Ishikawa (cell line): ENCODE measurements around the gene TBCC.

ENCODE experiments used
- CEBPB ChIP-seq: IDR thresholded peaks from 2 replicates; pipeline ENCODE4 v1.6.1; 2012
- CREB1 ChIP-seq: IDR thresholded peaks from 2 replicates; pipeline ENCODE4 v1.6.1; 2012; ENCODE audit warnings: low read depth
- EGR1 ChIP-seq: IDR thresholded peaks from 2 replicates; pipeline ENCODE4 v1.6.1; 2012
- EP300 ChIP-seq: IDR thresholded peaks from 2 replicates; pipeline ENCODE4 v1.6.1; 2012; ENCODE audit warnings: borderline replicate concordance
- FOXM1 ChIP-seq: IDR thresholded peaks from 2 replicates; pipeline ENCODE4 v1.6.1; 2012; ENCODE audit warnings: low read depth, borderline replicate concordance
- NFIC ChIP-seq: IDR thresholded peaks from 2 replicates; pipeline ENCODE4 v1.6.1; 2012
- RAD21 ChIP-seq: IDR thresholded peaks from 2 replicates; pipeline ENCODE4 v1.6.1; 2012; ENCODE audit warnings: low read depth
- TAF1 ChIP-seq: IDR thresholded peaks from 2 replicates; pipeline ENCODE4 v1.6.1; 2012; ENCODE audit warnings: low read depth, mild to moderate bottlenecking
- TCF12 ChIP-seq: IDR thresholded peaks from 2 replicates; pipeline ENCODE4 v1.6.1; 2012; ENCODE audit warnings: low read depth
- TEAD4 ChIP-seq: IDR thresholded peaks from 2 replicates; pipeline ENCODE4 v1.6.1; 2012
- YY1 ChIP-seq: IDR thresholded peaks from 2 replicates; pipeline ENCODE4 v1.6.1; 2012; ENCODE audit warnings: low read depth
- ZBTB7A ChIP-seq: IDR thresholded peaks from 2 replicates; pipeline ENCODE4 v1.6.1; 2012; ENCODE audit warnings: low read depth
- TF ChIP-seq, protein P1 (sequence below): IDR thresholded peaks from 2 replicates; pipeline ENCODE4 v1.6.1; 2012
- TF ChIP-seq, protein P2 (sequence below): IDR thresholded peaks from 2 replicates; pipeline ENCODE4 v1.6.1; 2012
- TF ChIP-seq, protein P3 (sequence below): IDR thresholded peaks from 2 replicates; pipeline ENCODE4 v1.6.1; 2012; ENCODE audit warnings: low read depth, mild to moderate bottlenecking

The TBCC gene

DNA sequence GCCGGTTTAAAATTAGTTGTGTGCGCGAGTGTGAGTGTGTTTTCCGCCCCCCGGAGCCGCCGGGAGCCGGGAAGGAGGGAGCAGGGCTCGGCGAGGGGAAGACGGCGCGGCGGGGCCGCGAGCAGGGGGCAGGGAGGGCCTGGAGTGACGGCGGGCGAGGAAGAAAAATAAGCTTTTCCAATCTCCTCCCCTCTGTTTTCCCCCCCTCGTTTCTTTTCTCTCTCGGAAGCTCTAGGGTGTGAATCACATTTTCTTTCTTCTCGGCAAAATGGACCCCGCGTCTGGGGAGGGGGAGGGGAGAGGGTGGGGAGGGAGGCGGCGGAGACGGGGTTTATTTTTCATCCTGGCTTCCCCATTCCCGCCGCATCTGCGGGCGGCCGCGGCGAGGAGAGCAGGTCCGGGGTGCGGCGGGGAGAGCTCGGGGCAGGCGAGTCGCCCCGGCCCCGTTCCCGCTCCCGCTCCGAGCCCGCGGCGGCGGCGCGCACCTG, 36.8 kb upstream of the TBCC start:
- TF ChIP-seq, protein P1, sequence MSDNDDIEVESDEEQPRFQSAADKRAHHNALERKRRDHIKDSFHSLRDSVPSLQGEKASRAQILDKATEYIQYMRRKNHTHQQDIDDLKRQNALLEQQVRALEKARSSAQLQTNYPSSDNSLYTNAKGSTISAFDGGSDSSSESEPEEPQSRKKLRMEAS: peak; percentile 33; the same call in 1 of the 2 replicates
- TF ChIP-seq TAF1: peak; percentile 54; the same call in 1 of the 2 replicates
- TF ChIP-seq EP300: peak; percentile 17; the same call in 1 of the 2 replicates
- TF ChIP-seq TEAD4: no peak; the same call in 1 of the 2 replicates
- no peak for TF ChIP-seq CREB1
- no peak for TF ChIP-seq ZBTB7A
- TF ChIP-seq, protein P2, sequence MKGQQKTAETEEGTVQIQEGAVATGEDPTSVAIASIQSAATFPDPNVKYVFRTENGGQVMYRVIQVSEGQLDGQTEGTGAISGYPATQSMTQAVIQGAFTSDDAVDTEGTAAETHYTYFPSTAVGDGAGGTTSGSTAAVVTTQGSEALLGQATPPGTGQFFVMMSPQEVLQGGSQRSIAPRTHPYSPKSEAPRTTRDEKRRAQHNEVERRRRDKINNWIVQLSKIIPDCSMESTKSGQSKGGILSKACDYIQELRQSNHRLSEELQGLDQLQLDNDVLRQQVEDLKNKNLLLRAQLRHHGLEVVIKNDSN: no peak

DNA sequence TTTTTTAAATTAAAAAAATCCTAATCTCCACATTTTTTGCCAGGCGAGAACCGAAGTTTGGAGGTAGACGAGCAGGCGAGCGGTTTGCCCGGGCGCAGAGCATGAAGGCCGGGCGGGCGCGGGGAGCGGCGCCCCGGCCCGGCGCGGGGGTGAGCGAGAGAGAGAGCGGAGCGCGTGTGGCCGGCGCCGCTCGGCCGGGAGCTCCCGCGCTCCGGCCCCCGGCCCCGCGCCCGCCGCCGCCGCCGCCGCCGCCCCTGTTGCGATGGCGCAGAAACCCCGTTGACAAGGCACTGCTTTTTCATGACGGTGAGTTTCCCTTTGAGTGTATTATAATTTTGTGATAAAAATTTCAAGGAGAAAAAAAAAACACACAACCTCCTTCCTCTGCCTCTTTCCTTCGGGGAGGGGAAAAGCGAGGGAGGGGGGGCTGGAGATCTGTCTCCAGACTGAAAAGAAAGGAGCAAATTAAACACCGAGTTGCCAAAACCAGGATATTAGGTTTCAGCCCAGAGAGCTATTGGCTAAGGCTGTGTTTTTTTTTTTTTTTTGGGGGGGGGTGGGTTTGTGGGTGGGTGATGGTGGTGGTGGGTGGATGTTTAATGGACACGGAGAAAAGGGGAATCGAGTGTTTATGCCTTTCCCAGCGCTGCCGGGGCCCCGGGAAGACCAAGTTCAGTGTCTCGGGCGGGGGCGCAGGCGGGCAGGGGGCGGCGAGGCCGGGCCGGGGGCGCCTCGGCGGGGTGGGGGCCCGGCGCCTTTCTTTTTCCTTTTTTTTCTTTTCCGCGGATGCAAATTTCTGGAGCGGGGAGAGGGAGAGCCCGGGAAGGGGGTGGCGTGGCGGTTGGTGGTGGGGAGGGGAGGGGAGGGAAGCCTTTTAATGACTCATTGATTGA, 36.1 kb upstream of the TBCC start, which contains the start of gene BICRAL:
Gene BICRAL (plus strand): TSS at position 257 of the 893 bp plus-strand sequence. CDS start 39,971 bp downstream, outside the sequence.
- TF ChIP-seq EP300: peak; percentile 25; the same call in 1 of the 2 replicates
- no peak for TF ChIP-seq FOXM1
- TF ChIP-seq TEAD4: no peak
- TF ChIP-seq TAF1: no peak; the same call in none of the 2 replicates

DNA sequence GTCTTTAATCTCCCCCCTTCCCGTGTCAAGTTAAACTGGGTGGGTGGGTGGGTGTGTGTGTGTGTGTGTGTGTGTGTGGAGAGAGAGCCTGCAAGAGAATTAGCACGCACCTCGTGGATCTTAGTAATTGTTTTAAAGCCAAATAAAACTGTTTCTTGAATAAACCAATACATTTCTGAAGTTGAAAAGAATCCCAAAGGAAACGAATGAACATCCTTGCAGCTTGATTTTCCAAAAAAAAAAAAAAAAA, 35.6 kb upstream of the TBCC start:
- no peak for TF ChIP-seq TAF1
- TF ChIP-seq EGR1: no peak
- TF ChIP-seq RAD21: no peak
- no peak for TF ChIP-seq ZBTB7A
- TF ChIP-seq TCF12: no peak
- TF ChIP-seq NFIC: no peak
- TF ChIP-seq CREB1: no peak
- TF ChIP-seq CEBPB: no peak
- no peak for TF ChIP-seq YY1
- TF ChIP-seq, protein P1: no peak
- no peak for TF ChIP-seq EP300
- TF ChIP-seq, protein P2: no peak
- TF ChIP-seq, protein P3, sequence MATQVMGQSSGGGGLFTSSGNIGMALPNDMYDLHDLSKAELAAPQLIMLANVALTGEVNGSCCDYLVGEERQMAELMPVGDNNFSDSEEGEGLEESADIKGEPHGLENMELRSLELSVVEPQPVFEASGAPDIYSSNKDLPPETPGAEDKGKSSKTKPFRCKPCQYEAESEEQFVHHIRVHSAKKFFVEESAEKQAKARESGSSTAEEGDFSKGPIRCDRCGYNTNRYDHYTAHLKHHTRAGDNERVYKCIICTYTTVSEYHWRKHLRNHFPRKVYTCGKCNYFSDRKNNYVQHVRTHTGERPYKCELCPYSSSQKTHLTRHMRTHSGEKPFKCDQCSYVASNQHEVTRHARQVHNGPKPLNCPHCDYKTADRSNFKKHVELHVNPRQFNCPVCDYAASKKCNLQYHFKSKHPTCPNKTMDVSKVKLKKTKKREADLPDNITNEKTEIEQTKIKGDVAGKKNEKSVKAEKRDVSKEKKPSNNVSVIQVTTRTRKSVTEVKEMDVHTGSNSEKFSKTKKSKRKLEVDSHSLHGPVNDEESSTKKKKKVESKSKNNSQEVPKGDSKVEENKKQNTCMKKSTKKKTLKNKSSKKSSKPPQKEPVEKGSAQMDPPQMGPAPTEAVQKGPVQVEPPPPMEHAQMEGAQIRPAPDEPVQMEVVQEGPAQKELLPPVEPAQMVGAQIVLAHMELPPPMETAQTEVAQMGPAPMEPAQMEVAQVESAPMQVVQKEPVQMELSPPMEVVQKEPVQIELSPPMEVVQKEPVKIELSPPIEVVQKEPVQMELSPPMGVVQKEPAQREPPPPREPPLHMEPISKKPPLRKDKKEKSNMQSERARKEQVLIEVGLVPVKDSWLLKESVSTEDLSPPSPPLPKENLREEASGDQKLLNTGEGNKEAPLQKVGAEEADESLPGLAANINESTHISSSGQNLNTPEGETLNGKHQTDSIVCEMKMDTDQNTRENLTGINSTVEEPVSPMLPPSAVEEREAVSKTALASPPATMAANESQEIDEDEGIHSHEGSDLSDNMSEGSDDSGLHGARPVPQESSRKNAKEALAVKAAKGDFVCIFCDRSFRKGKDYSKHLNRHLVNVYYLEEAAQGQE: no peak
- no peak for TF ChIP-seq TEAD4
- no peak for TF ChIP-seq FOXM1

DNA sequence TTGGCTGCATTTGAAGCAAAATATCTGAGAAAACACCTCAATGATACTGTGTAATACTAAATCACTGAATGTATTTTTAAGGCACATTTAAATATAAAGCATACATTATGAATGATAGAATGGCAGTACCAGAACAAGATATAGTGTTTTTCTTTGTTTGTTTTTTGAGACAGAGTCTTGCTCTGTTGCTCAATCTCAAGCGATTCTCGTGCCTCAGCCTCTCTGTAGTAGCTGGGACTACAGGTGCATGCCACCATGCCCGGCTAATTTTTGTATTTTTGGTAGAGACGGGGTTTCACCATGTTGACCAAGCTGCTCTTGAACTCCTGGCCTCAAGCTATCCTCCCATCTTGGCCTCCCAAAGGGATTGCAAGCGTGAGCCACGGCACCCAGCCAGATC, 33.6 kb upstream of the TBCC start:
- TF ChIP-seq EP300: no peak
- TF ChIP-seq, protein P2: no peak
- TF ChIP-seq RAD21: no peak
- TF ChIP-seq, protein P1: no peak
- no peak for TF ChIP-seq NFIC
- no peak for TF ChIP-seq YY1

DNA sequence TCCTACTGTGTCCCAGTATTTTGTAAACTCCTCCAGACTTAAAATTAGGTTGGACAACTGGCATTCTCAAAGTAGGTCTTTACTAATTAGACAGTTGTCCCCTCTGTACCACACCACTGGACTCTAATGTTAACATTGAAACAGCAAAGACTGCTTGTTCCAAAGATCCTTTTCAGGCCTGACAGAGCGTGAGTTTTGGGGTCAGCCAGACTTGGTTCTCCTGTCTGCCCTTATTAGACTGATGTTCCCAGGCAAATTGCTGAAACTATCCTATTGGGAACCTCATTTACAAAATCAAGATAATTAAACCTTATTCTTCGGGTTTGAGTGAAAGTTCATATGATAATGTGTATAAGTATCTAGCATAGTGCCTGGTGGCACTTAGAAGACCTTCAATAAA, 32.2 kb upstream of the TBCC start:
- TF ChIP-seq, protein P1: no peak
- TF ChIP-seq, protein P2: no peak
- no peak for TF ChIP-seq TEAD4
- no peak for TF ChIP-seq EP300
- no peak for TF ChIP-seq CEBPB
- no peak for TF ChIP-seq NFIC
- TF ChIP-seq RAD21: no peak
- TF ChIP-seq TCF12: no peak
- TF ChIP-seq, protein P3: no peak
- TF ChIP-seq TAF1: no peak
- no peak for TF ChIP-seq YY1
- no peak for TF ChIP-seq EGR1
- TF ChIP-seq CREB1: no peak
- no peak for TF ChIP-seq FOXM1
- TF ChIP-seq ZBTB7A: no peak
